CD14-positive monocyte (primary cell): ENCODE results near the gene SPANXB1. TPM values are rescaled to one million over a fixed set of nuclear protein-coding genes. Genes with fewer than 3 reads are reported as not detected.
"Not testable (repeated sequence)": the region's sequence is repeated elsewhere in the genome, so short reads cannot be mapped to it uniquely, and the experiment has no call there.

Experiments
- DNase-seq, 3 donors: peaks; one replicate each; pipeline ENCODE4 v3.0.0-alpha.2; 2011 to 2022
- H2AFZ ChIP-seq: 2 replicates; pipeline ENCODE4 v1.6.0; 2012; ENCODE audit warnings: mild to moderate bottlenecking, low read depth, low read length, inconsistent platforms; ENCODE audit not compliant: insufficient read depth, poor library complexity, severe bottlenecking
- H3K27ac ChIP-seq, 2 donors: 1 replicate in 1 of 2; 2 replicates in 1 of 2; pipeline ENCODE4 v1.5.1; 2012 to 2013; ENCODE audit warnings: low read length in 2 of 2, control low read depth in 1 of 2, inconsistent platforms in 1 of 2, low read depth in 1 of 2, mild to moderate bottlenecking in 1 of 2
- H3K27me3 ChIP-seq, 2 donors: one replicate each; pipeline versions ENCODE4 v1.6.0 to v1.6.1; 2011 to 2013; ENCODE audit warnings: low read length in 2 of 2; ENCODE audit not compliant: control insufficient read depth in 2 of 2, insufficient read depth in 2 of 2
- H3K36me3 ChIP-seq, 2 donors: replicated peaks in 1 of 2; 1 replicate in 1 of 2; 2 replicates in 1 of 2; pipeline versions ENCODE4 v1.5.1 to v1.6.1; 2012 to 2013; ENCODE audit warnings: low read length in 2 of 2, control low read depth in 1 of 2, inconsistent platforms in 1 of 2, mild to moderate bottlenecking in 1 of 2; ENCODE audit not compliant: insufficient read depth in 2 of 2, control insufficient read depth in 1 of 2
- H3K4me1 ChIP-seq, 2 donors: 1 replicate in 1 of 2; 2 replicates in 1 of 2; pipeline versions ENCODE4 v1.5.1 to v1.6.1; 2012 to 2013; ENCODE audit warnings: low read length in 2 of 2, control low read depth in 1 of 2, inconsistent platforms in 1 of 2, mild to moderate bottlenecking in 1 of 2, moderate library complexity in 1 of 2; ENCODE audit not compliant: insufficient read depth in 2 of 2, control insufficient read depth in 1 of 2
- H3K4me2 ChIP-seq: replicated peaks from 2 replicates; pipeline ENCODE3; 2012; ENCODE audit warnings: low read length, moderate library complexity, mild to moderate bottlenecking; ENCODE audit not compliant: poor library complexity, severe bottlenecking; ENCODE audit errors: extremely low read depth
- H3K4me3 ChIP-seq, 3 experiments: fragments of 200-600 bp in 1 of 3; sonication (generic) in 1 of 3; replicated peaks in 1 of 3; 1 replicate in 2 of 3; 2 replicates in 1 of 3; pipeline ENCODE4 v1.5.1; 2011 to 2013; ENCODE audit warnings: low read length in 3 of 3, mild to moderate bottlenecking in 3 of 3, control low read depth in 2 of 3, low read depth in 2 of 3, inconsistent platforms in 1 of 3, moderate library complexity in 1 of 3
- H3K79me2 ChIP-seq: 2 replicates; pipeline ENCODE4 v1.6.0; 2012; ENCODE audit warnings: mild to moderate bottlenecking, control low read depth, inconsistent platforms, low read length, moderate library complexity; ENCODE audit not compliant: insufficient read depth
- H3K9ac ChIP-seq: 2 replicates; pipeline ENCODE4 v1.6.0; 2017; ENCODE audit warnings: low read length, mild to moderate bottlenecking; ENCODE audit not compliant: insufficient read depth, poor library complexity, severe bottlenecking
- H3K9me3 ChIP-seq, 2 donors: replicated peaks in 1 of 2; 1 replicate in 1 of 2; 2 replicates in 1 of 2; pipeline versions ENCODE4 v1.5.1 to v1.6.1; 2012 to 2013; ENCODE audit warnings: low read length in 2 of 2, control low read depth in 1 of 2; ENCODE audit not compliant: control insufficient read depth in 1 of 2, insufficient read depth in 1 of 2
- H4K20me1 ChIP-seq: 2 replicates; pipeline ENCODE4 v1.6.0; 2012; ENCODE audit warnings: mild to moderate bottlenecking, low read length, control low read depth, moderate library complexity; ENCODE audit not compliant: insufficient read depth
- H3K27ac Mint-ChIP-seq, 7 donors: one replicate each; pipeline ENCODE4 v1.8.0; 2020; ENCODE audit warnings: mild to moderate bottlenecking in 7 of 7, mixed read lengths in 7 of 7, moderate library complexity in 6 of 7, inconsistent platforms in 2 of 7
- H3K27me3 Mint-ChIP-seq, 3 donors: one replicate each; pipeline ENCODE4 v1.8.0; 2021 to 2022; ENCODE audit warnings: low read depth in 3 of 3, mild to moderate bottlenecking in 3 of 3, mixed read lengths in 3 of 3, moderate library complexity in 3 of 3, inconsistent platforms in 1 of 3
- H3K36me3 Mint-ChIP-seq, 2 donors: one replicate each; pipeline ENCODE4 v1.8.0; 2020; ENCODE audit warnings: mixed read lengths in 2 of 2, inconsistent platforms in 1 of 2, mild to moderate bottlenecking in 1 of 2
- H3K4me1 Mint-ChIP-seq: one replicate; pipeline ENCODE4 v1.8.0; 2020; ENCODE audit warnings: mild to moderate bottlenecking, mixed read lengths
- H3K4me3 Mint-ChIP-seq, 2 donors: one replicate each; pipeline ENCODE4 v1.8.0; 2020; ENCODE audit warnings: mild to moderate bottlenecking in 2 of 2, mixed read lengths in 2 of 2, moderate library complexity in 1 of 2
- H3K9me3 Mint-ChIP-seq, 7 donors: one replicate each; pipeline ENCODE4 v1.8.0; 2020 to 2022; ENCODE audit warnings: mixed read lengths in 7 of 7, mild to moderate bottlenecking in 6 of 7, moderate library complexity in 6 of 7, inconsistent platforms in 2 of 7
- CTCF ChIP-seq: fragments of 200-600 bp; IDR thresholded peaks from one replicate; pipeline ENCODE4 v1.8.0; 2022; ENCODE audit warnings: antibody characterized with exemption, mild to moderate bottlenecking
- WGBS: methylation state at CpG from one replicate; pipeline ENCODE4 v1.1.5; 2013; ENCODE audit warnings: missing lambda C conversion rate; ENCODE audit not compliant: insufficient coverage; 5-methylcytosine and 5-hydroxymethylcytosine counted together
- intact Hi-C, 2 donors: fragments of 100-400 bp; cut with micrococcal nuclease; formaldehyde crosslinking; loops; one replicate each; pipeline versions ENCODE4 v1.15.0 to v1.15.1; 2023
- polyA minus RNA-seq: library from RNA; depleted of rRNA, polyadenylated mRNA; stranded (reverse); fragments of >200 nt; gene quantifications from 2 replicates; pipeline ENCODE4 v1.2.3, GENCODE V29; 2012
- polyA plus RNA-seq, 3 donors: library from polyadenylated mRNA; depleted of rRNA in 1 of 3; unstranded in 2 of 3; stranded (reverse) in 1 of 3; fragments of 300-500 nt in 2 of 3; fragments of >200 nt in 1 of 3; fragmentation: Illumina TruSeq in 2 of 3; gene quantifications; 1 replicate in 2 of 3; 2 replicates in 1 of 3; pipeline ENCODE4 v1.2.3, GENCODE V29; 2012 to 2021
- total RNA-seq, 12 experiments: library from RNA in 1 of 12; stranded (reverse) in 1 of 12; fragments of 120-200 nt in 1 of 12; gene quantifications; one replicate each; pipeline ENCODE4 v1.2.4 and lab custom pipeline; 2013 to 2026; ENCODE audit warnings: mixed read lengths in 6 of 12, inconsistent platforms in 1 of 12

SPANXB1 gene
- not detected for total RNA-seq (2013)
- polyA plus RNA-seq (not detected), polyA minus RNA-seq (not detected in 2 replicates), total RNA-seq (lab: John Stamatoyannopoulos, UW) (0 to 0.15 (median 0) reads per million in 11 experiments)

- H3K27me3 Mint-ChIP-seq, H3K27me3 ChIP-seq, H3K9me3 ChIP-seq, H3K4me1 Mint-ChIP-seq, H3K79me2 ChIP-seq, H3K27ac Mint-ChIP-seq, H3K36me3 ChIP-seq, H3K4me3 Mint-ChIP-seq, H3K4me3 ChIP-seq, H3K4me1 ChIP-seq, H3K9me3 Mint-ChIP-seq, H4K20me1 ChIP-seq, H2AFZ ChIP-seq, H3K27ac ChIP-seq, intact Hi-C loops, H3K9ac ChIP-seq, H3K4me2 ChIP-seq, H3K36me3 Mint-ChIP-seq: not testable (repeated sequence)
- DNase-seq = peak in 1 of 3 donors; percentile 0
- WGBS = 95% methylated on average over 7 of the region's 13 CpGs
These were observed at the start of gene SPANXB1 for GRCh38 chrX:141002568-141002967. Gene SPANXB1, plus strand, starts transcription at chrX:141002594. Its CDS starts 100 bp downstream, at chrX:141002694.

- Mint-ChIP-seq H3K9me3 (peaks cover 0 to 3% (median 0%) of the 10 kb centered on the region in 7 donors), H3K4me3 (no peak overlapping the region), H3K27ac (no peak overlapping the region), H3K4me1 (no peaks in the 10 kb centered on the region), H3K27me3 (no peaks in the 10 kb centered on the region), H3K36me3 (no peaks in the 10 kb centered on the region)
- DNase-seq = no peak
- H3K9ac ChIP-seq = no peak overlapping the region
- no peaks in the 10 kb centered on the region for H3K79me2 ChIP-seq
- no peak overlapping the region for H3K4me3 ChIP-seq
- H3K9me3 ChIP-seq = no peaks in the 10 kb centered on the region
- H3K4me1 ChIP-seq = no peaks in the 10 kb centered on the region
- H3K36me3 ChIP-seq = no peaks in the 10 kb centered on the region
- H3K27ac ChIP-seq = no peak overlapping the region
- no peaks in the 10 kb centered on the region for H4K20me1 ChIP-seq
- no peak for TF ChIP-seq CTCF
- intact Hi-C loops = no loop called here
- H3K4me2 ChIP-seq = no peak overlapping the region
- WGBS = 50% methylated on average over 1 of the region's 3 CpGs
- no peaks in the 10 kb centered on the region for H3K27me3 ChIP-seq
- no peak overlapping the region for H2AFZ ChIP-seq
These were observed 35.4 kb upstream of the SPANXB1 start for GRCh38 chrX:140967036-140967435.
